Activated CD4-positive, CD25-positive, alpha-beta regulatory T cell treated with anti-CD3 and anti-CD28 coated beads, Interleukin-2, amount 50 U/mL, for 16 hours (primary cell): ENCODE results near the gene COX5A.
"Not testable (repeated sequence)": the region's sequence is repeated elsewhere in the genome, so short reads cannot be mapped to it uniquely, and the experiment has no call there.

Experiments
- DNase-seq: peaks from one replicate; pipeline ENCODE4 v3.0.0-alpha.2; 2020; ENCODE audit warnings: low read depth, low spot score

The COX5A gene

DNA sequence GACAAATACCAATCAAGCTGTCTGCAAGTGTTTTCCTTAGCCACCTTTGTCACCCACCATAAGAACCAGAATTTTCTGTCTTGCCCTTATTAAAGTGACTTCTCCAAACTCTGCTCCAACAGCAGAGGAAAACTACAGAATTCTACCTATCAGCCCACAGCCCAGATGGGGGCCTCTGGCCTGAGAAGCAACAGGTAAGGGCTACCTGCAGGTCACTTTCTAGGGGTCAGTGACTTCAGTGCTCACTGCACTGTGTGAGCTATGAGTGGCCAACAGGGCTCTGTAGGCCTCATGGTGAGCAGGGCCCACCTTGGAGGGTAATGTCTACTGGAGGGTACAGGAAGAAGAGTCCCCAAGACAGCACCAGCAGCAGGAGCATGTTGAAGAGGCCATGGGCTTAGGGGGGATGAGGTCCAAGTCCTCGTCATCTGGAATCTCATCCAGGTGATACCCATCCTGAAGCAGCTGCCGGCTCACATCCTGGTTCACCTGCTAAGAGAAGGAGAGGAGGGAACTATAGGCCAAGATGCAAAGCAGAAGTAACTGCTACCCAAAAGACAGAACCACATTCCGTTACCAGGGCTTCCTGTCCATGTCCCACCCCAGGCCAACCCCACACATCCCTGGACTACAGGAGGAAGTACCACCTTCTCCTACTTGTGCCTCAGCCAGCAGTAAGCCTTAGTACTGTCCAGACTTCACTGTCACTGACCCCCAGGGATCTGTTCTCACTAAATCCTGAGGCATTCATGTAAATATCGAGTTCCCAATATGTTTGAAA lies 35.4 kb downstream of the COX5A start:
- DNase-seq = no peak

DNA sequence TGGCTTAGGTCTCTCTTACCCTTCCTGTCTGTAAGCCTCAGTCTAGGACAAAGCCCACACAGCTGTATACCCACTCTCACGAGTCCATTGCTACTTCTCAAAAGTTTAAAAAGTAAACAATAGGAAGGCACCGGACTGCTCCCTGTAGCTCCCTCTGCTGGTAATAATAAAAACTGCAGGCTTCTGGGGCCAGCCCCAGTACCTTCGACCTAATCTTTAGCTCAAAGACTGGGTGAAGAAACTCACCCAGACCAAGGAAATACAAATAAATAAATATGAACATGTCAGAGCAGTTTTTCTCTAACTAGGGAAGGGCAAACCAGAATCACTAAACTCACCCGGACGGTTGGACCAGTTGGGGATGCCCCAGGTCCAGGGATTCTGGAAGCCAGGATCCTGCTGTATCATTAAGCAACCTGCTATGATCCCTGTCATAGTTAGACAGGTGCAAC lies 36.2 kb downstream of the COX5A start:
- DNase-seq = peak; percentile 29

DNA sequence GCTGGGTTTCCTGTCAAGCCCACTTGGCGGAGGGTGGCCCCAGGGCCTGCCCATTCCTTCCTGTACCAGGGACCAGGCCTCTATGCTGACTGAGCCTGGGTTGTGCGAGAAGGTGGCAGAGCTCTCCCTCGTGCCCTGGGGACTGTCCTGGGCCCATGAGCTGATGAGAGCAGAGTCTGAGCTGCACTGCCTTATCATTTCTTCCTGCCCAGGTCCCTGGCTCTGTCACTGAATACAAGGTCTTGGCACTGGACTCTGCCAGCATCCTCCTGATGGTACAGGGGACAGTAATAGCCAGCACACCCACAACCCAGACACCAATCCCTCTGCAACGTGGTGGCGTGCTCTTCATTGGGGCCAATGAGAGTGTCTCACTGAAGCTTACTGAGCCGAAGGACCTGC lies 40.6 kb downstream of the COX5A start:
- no peak for DNase-seq

DNA sequence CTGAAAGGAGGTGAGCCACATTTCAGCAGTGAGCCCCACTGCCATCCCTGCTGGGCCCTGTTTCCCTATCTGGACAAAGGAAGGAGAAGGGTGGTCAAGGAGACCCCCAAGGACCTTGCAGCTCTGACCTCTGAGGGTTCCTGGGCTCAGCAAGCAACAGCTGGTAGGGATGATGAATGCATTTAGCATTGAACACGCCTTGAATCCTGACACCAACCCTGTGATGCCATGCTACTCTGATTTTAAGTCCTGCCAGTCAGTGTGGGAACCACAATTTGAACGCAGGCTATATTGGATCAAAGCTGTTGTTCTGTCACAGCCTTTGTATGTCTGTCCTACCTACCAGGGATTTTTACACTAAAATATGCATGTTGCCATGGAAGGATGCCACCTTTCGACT lies 41.6 kb downstream of the COX5A start:
- DNase-seq = no peak

DNA sequence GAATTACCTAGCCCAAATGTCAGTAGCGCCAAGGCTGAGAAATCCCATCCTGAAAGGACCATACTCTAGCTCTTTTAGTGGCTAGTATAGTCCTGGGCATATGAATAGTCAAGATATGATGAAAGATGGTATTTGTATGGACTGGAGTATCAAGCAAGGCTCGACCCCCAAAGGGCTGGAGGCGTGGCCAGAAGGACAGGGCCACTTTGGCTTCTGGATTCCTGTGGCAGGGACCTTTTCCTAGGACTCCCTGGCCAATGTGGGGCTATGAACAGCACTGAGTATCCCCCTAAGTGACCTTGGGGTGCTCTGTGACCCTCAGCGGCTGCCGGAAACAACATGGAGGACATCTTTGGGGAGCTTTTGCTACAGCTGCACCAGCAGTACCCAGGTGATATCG lies 42.0 kb downstream of the COX5A start:
- DNase-seq = no peak

DNA sequence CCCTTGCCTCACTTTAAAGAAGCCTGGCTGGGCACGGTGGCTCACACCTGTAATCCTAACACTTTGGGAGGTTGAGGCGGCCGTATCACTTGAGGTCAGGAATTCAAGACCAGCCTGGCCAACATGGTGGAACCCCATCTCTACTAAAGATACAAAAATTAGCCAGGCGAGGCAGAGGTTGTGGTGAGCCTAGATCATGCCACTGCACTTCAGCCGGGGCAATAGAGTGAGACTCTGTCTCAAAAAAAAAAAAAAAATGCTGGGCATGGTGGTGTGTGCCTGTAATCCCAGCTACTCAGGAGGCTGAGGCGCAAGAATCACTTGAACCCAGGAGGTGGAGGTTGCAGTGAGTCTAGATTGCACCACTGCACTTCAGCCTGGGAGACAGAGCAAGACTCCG lies 43.5 kb downstream of the COX5A start:
- DNase-seq = not testable (repeated sequence)

DNA sequence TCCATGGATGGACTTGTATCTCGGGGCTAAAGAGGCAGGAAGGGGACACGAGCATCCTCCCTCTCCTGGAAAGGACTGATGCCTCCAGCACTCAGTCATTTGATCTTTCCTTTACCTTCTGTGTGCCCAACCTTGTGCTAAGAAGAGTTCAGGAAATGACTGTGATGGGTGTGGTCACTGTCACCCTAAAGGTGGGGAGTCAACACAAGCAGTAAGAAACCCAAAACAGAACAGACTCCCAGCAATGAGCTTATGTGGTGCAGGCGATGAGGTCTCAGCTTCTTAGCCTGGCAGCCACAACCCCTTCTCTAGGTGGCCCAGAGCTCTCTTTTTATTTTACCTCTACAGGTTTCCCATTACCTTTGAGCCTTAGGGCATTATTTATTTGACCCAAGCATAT lies 44.2 kb downstream of the COX5A start:
- DNase-seq = no peak

DNA sequence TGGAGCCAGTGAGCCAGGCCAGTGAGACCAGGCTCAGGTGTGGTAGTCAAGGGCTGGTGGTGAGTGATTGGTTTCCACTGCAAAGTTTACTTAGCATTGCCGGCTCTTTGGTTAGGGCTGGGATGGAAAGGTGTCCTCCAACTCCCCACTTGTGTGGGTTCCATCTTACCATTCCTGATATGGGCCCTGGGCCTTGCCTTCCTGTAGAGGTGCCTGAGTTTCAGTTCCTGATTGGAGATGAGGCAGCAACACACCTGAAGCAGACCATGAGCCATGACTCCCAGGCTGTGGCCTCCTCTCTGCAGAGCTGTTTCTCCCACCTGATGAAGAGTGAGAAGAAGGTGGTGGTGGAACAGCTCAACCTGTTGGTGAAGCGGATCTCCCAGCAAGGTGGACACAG lies 44.9 kb downstream of the COX5A start:
- no peak for DNase-seq

DNA sequence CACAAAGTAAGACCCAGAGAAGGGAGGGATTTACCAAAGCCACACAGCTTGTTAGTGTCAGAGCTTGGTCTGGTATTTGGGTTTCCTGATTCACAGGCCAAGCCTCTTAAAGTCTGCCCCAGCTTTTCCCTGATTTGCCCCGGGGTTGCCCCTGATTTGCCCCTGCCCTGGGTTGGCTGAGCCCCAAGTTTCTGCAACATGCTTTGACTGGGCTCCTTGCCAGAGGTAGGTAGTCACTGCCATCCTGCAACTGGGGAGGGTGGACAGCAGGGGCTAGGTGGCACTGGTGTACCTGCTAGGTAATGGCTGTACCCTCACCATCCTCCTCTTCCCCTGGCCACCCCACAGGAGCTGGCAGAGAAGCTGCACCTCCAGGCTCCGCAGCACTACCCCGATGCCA lies 45.6 kb downstream of the COX5A start:
- DNase-seq = no peak

DNA sequence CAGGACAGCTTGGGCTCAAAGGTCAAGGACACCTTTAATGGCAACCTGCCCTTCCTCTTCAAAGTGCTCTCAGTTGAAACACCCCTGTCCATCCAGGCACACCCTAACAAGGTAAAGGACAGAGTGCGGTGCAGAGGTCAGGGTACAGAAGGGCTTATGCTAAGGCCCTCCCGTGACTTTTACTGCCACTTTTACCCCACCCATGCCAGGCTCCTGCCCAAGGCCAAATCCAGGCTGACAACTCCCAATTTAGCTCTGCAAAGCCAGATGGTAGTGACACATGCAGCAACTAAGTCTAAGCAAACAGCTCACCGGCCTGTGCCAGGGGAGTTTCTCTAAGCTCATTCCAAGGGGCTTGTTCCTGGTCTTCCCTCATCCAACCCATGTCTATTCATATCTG lies 46.4 kb downstream of the COX5A start:
- no peak for DNase-seq

DNA sequence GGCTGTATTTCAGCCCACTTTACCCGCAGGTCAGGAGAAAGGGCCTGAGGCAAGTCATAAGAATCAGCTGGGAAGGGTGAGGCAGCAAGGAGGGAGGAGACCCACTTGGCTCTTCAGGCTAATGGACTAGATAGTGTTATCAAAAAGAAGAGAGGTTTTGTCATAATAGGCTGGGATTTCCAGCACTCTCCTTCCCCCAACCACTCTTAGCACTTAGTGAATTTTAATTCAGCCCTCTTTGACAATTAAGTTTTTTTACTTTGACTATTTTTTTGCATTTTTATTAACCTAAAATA lies 47.3 kb downstream of the COX5A start:
- no peak for DNase-seq

DNA sequence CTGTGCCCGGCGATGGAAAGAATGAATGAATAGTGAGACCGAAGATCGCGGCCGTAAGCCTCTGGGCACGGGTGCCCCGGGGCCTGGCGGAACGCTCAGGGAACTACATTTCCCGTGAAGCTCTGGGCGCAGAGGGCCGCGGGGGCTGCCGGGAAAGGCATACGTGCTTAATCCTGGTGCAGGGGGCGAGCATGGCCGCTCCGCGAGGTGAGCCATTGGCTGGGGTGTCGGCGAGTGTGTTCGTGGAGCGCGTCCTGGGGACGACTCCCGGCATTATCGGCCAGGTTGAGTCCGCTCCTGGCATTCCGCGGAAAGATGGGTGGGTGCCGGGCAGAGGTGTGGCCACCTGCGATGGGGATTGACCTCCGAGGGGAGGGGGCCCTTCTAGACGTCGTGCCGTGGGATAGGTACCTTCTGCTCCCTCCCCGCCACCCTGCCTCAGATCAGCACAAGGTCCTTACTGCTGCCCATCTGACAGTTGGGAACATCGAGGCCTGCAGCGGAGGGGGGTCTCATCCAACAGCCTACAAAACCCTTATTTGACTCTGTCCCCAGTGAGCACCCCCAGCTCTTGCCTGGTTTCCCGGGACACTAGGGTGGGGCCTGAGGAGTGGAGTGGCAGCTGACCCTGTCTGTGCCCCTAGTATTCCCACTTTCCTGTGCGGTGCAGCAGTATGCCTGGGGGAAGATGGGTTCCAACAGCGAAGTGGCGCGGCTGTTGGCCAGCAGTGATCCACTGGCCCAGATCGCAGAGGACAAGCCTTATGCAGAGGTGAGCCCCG lies 47.8 kb downstream of the COX5A start, which contains the start of gene MPI:
TSS of gene MPI (plus strand) at position 160 of the 782 bp plus-strand sequence. CDS start at position 192, 32 bp downstream.
- DNase-seq = peak; percentile 76

DNA sequence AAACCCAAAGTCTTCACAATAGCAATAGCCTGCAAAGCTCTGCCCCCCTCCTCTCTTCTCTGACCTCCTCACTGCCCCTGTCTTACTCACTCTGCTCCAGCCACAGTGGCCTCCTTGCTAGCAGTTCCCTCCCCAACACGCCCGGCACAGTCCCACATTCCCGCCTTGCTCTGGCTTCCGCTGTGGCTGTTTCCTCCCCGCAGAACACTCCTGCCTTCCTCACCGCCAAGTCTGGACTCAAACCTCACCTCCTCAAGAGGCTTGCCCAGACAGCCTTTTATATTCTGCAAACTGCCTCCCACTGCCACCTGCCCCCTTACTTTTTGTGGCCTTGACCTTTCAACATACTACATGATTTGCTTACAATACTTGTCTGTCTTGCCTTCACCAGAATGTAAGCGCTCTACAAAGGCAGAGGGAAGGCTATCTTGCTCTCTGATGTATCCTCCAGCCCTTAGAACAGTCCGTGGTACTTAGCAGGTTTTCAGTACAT lies 48.4 kb downstream of the COX5A start:
- DNase-seq = no peak

DNA sequence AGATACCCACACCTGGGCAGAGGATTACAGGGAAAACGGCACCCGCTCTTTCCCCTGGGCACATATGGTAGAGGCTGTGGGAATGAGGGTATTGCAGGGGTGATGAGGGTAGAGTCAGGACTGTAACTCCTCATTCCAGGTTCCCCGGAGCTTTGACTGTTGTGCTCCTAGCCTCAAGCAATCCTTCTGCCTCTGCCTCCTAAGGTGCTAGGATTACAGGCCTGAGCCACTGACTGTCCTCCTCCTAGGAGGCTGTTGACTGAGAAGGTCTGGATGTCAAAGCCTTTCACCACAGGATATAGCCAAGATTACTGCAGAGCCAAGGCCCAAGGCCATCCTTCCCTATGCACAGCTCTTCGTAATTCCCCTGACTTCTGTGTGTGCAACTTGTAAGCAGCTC lies 49.2 kb downstream of the COX5A start:
- DNase-seq = no peak

DNA sequence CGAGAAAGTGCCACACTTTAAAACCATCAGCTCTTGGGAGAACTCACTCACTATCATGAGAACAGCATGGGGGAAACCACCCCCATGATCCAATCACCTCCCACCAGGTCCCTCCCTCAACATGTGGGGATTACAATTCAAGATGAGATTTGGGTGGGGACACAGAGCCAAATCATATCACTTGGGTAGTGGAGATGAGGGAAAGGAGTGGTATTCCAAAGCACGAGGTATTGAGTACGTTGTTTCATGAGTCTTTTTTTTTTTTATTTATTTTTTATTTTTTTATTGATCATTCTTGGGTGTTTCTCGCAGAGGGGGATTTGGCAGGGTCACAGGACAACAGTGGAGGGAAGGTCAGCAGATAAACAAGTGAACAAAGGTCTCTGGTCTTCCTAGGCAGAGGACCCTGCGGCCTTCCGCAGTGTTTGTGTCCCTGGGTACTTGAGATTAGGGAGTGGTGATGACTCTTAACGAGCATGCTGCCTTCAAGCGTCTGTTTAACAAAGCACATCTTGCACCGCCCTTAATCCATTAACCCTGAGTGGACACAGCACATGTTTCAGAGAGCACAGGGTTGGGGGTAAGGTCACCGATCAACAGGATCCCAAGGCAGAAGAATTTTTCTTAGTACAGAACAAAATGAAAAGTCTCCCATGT lies 50.2 kb downstream of the COX5A start:
- not testable (repeated sequence) for DNase-seq

DNA sequence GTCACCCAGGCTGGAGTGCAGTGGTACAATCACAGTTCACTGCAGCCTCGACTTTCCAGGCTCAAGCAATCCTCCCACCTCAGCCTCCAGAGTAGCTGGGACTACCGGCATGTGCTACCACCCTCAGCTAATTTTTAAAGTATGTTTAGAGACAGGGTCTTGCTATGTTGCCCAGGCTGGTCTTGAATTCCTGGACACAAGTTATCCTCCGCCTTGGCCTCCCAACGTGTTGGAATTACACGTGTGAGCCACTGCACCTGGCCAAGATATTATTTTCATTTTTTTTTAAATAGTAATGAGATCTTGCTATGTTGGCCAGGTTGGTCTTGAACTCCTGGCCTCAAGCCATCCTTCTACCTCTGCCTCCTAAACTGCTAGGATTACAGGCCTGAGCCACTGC lies 52.4 kb downstream of the COX5A start:
- no peak for DNase-seq

DNA sequence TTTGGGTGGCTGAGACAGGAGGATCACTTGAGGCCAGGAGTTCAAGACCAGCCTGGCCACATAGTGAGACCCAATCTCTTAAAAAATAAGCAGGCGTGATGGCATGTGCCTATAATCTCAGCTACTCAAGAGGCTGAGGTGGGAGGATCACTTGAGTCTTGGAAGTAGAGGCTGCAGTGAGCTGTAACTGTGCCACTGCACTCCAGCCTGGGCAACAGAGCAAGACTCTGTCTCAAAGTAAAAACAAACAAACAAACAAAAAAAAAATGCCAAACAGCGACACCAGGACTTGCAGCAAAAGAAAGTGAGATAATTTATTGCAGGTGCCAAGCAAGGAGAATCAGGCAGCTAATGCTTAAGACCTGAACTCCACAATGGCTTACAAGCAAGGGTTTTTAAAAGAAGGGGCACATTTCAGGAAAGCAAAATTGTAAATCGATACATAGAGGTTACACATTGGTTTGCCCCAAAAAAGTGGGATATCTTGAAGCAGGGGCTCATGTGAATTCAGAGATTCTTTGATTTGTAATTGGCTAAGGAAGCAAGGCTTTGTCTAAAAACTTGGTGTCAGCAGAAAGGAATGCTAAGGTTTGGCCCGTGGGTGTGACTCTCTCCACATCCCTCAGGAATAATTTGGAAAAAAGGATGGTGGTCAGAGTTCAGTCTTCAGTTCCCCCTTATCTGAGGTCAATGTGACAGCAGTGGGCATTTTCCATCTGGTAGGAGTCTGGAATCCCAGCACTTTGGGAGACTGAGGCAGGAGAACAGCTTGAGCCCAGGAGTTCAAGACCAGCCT lies 53.2 kb downstream of the COX5A start:
- DNase-seq = no peak

DNA sequence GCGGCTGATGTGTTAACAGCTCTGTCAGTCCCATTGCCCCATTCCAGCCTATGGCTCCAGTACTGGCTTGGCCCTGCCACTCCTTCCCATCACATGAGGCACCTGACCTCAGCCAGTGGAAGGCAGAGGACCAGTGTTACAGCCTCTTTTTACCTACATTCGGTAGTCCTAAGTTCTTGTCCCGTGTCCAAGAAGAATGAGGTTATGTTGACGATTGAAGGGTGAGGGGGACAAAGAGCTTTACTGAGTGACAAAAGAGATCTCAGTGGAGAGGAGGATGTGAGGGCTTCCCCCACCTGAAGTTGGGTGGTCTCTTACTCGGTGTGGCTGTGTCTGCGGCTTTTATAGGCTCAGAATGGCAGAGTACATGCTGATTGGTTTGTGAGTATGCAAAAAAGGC lies 55.3 kb downstream of the COX5A start:
- DNase-seq = no peak

DNA sequence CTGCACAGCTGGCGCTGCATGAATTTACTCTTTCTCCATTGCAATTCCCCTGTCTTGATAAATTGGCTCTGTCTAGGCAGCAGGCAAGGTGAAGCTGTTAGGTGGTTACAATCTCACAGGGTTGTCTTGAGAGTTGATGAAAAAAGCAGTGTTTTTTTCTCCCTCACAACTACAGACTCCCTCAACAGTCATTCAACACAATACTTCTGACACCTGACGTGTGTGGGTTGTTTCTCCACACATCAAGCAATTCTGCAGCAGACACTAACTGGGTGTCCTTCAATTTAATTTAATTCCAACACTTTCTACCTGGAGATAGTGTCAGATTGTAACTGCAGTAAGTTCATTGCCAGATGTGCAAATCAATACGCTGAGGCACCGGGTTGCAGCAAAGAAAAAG lies 59.6 kb downstream of the COX5A start:
- no peak for DNase-seq

DNA sequence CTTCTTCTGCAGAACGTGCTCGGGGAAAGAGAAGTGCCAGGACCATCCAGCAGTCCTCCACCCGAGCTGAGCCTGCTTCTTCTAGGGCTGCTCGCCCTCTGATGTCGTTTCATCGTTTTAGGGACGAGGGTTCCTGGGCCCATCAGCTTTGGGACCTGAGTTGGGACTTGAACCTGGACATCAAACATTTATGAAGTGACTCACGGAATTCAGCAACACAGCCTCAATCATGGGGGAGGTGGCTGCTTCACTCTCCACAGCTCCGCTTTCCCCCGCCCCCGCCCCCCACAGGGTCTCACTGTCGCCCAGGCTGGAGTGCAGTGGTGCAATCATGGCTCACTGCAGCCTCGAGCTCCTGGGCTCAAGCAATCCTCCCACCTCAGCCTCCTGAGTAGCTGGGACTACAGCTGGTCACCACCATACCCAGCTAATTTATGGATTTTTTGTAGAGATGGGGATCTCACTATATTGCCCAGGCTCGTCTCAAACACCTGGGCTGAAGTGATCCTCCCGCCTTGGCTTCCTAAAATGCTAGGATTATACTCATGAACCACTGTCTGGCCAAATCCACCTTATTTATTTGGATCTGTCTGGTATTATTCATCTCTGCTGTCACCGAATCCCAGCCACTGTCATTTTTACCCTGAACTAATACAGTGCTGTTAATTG lies 64.0 kb downstream of the COX5A start:
- no peak for DNase-seq
